AG08395 (cell line): Measurements from ENCODE around the gene SDK1.

ENCODE experiments used
- DNase-seq: peaks from one replicate; pipeline ENCODE4 v3.0.0; 2012; ENCODE audit warnings: mixed read lengths, low spot score

The SDK1 gene

GRCh38 chr7:4177001-4177400 lies 875.9 kb downstream of the SDK1 start:
- DNase-seq, result no peak

GRCh38 chr7:4178416-4178815 lies 877.4 kb downstream of the SDK1 start:
- no peak for DNase-seq

DNA sequence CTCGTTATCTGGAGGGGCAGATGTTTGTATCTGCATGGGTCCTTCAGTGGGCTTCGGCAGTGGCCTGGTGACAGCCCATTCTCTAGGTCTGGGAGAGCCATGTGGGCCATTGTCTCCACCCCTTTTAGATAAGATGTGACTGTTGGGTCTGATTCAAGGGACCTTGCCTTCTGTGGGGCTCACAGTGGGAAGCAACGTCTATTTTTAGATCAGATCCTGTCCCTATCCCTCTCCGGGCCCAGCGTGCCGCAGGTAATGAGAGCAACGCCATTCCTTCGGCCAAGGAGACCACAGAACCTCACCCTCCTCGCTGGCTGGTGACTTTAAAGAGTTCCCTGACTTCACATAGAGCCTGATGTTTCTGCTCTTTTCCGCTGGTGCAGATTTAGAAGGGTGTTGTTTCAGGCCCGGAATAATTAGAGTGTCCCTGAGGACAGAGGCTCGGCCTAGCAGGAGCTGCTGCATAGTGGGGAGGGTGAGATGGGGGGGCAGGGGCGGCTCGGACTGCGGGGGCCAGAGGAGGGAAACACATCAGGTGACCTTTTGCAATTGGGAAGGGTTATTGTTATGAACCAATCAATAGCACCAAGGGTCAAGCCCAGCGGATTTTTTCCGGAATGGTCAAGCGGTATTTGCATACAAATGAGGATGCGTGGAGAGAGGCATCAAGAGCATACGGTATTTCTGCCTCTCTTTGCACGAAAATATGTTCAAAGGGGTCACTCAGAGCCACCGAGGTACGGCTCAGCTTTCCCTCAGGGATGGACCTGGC lies 878.0 kb downstream of the SDK1 start:
- no peak for DNase-seq

DNA sequence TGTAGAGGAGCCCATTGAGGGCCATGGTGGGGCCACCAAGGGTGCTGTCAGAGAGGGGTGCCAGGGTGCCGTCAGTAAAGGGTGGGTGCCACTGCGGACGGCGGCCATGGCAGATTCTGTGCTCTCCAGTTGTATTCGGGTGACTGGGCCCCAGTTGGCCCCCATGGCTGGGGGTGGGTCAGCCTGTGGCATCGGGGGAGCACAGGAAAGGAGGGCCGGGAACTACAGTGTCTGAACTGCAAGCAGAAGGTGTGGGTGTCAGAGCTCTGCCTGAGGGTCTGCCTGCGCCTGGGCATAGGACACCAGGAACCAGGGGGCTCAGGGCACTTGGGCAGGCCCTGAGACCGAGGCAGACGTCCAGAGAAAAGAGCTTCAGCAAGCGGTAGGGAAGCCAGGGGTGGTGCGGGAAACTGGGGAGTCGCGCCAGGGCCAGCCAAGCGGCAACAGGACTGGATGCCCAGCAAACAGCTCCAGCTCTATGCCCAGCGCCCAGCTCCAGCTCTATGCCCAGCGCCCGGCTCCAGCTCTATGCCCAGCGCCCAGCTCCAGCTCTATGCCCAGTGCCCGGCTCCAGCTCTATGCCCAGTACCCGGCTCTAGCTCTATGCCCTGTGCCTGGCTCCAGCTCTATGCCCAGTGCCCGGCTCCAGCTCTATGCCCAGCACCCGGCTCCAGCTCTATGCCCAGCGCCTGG lies 878.8 kb downstream of the SDK1 start:
- no peak for DNase-seq

DNA sequence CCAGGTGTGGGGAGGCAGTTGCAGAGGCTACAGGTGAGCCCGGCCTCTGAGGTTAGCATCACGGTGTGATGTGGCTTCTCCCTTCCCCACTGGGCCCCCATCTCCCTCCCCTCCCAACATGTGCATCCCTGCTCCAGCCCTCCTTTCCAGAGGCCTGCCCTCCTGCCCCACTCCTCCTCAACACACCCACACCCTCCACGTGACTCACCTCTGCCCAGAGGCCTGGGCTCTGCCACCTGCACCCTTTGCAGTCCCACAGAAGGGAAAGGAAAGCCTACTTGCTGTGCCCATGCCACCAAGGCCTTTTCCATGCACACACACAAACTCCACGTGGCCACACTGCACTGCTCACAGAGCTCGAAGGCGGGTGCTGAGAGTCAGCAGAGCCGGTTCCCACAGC lies 880.4 kb downstream of the SDK1 start:
- no peak for DNase-seq

- DNase-seq, result no peak
These were observed 881.7 kb downstream of the SDK1 start for GRCh38 chr7:4182605-4183300.

GRCh38 chr7:4184653-4185052 lies 883.6 kb downstream of the SDK1 start:
- DNase-seq, result no peak

DNA sequence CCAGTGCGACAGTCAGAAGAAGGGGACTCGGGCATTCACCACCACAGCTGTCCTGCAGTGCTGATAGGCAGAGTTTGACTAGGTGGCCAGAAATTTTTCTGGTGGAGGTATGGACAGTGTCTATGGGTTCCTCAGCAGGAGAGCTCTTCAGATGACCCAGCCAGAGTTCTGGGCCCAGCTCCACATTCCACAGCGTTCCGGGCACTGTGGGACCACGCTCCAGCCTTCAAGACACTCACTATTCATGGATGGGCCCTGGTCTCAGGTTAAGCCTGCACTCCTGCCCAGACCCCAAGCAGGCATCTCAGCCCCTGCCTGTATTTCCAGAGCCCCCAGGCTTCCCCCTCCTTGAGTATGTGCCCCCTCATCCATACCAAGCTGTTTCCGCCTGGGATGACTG lies 884.1 kb downstream of the SDK1 start:
- DNase-seq, result no peak

- DNase-seq, result no peak
These were observed 884.9 kb downstream of the SDK1 start for GRCh38 chr7:4185721-4186512.

DNA sequence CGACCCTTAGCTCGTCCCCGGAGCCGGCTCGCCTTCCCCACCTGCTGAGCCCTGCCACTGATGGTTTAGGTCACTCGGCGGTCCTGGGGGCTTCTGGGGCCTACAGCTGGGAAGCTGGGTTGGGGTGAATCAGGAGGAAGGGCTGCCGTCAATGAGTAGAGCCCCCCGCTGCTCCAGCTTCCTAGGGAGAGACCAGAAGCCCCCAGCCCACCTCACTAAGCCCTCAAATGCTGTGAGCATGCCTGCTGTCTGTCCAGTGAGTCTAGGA lies 885.4 kb downstream of the SDK1 start:
- DNase-seq, result no peak

- no peak for DNase-seq
These were observed 887.6 kb downstream of the SDK1 start for GRCh38 chr7:4188651-4189050.

DNA sequence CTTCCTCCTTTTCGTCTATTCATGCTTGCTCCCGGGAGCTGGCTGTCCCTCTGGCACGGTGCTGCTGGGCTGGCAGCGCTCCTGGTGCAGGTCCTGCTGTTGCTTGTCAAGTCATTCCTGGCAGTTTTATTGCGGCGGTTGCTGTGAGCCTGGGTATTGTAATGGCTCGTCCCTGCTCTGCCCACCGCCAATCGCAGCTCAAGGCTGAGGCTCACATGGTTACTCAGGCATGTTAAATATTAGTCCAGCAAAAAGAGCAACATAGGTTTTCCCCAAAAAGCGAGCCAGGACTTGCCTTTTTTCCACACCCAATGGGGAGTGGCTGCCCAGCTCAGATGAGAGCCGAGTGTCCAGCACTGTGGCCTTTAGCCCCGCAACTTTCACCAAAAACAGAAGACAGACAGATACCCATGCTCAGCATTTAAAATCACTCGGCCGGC lies 888.1 kb downstream of the SDK1 start:
- no peak for DNase-seq

DNA sequence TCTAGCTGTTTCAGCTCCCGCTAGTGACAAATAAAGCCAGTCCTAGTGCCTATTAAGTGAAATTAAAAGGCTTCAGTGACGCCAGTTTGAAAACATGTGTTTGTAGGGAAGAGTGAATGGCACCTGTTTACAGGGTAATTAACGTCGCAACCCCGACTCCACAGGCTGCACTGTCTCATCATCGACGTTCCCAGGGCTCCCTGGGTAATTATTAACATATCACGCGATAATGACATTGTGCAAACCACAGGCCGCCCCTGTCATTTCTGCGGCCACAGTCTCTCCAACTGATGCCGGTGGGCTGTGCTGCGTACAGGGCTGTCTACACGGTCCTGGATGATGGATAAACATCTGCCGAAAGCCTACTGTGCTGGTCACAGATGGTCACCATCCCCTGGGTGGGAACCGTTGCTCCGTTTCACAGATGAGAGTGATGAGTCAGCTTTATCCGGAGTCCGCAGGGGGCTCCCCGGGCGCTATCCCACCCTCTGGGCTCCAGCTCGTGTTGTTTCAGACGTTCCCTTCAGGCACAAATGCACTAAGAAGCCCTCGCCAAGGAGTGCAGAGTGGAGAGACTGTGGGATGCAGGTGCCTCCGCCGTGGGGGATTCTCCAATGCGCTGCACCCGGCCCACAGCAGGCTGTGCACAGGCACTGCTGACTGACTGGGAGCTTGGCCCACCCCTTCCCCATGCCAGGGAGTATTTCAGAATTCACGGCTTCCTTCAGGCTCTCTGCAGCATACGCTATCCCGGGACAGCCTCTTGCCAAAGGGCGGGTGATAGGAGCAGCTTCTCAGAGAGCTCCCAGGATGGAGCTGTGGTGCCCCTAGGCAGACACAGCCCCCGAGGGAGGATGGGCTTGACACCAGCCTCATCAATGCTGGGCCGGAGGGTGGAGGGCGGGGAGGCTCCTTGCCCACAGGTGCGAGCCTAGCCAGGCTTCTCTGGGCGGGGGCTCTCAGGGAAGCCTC lies 889.2 kb downstream of the SDK1 start:
- DNase-seq, result no peak

DNA sequence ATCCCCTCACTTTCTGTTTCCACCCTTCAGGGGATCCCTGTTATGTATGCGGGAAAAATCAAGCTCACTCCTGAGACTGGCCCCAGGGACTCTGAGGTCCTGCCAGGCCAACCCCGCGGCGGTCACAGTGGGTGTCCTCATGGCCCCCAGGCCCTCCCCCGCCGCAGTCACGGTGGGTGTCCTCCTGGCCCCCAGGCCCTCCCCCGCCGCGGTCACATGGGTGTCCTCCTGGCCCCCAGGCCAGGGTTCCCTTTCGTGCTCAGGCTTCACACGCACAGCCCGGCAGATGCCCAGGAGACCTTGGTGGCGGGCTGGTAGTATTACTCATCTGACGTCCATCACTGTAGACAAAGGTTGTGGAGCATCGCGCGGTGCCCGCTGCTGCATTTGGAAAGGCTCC lies 890.0 kb downstream of the SDK1 start:
- DNase-seq, result no peak

GRCh38 chr7:4191525-4191924 lies 890.5 kb downstream of the SDK1 start:
- no peak for DNase-seq

DNA sequence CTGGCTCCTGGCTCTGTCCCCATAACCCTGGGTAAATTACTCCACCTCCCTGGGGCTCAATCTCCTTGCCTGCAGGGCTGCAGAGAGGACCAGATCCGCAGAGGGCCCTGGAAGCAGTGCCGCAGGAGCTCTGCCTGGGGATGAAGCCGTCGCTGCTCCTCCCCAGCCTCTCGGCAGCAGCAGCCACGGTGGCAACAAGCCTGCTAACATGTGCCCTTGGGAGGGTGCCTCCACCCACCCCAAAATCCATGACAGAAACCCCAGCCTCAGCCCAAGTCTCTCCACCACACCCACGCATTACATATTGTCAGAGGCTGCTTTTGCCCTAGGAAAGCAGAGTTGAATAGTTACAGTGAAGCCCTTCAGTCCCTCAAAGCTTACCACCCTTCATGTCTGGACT lies 894.6 kb downstream of the SDK1 start:
- DNase-seq, result no peak

GRCh38 chr7:4196121-4196819 lies 895.2 kb downstream of the SDK1 start:
- DNase-seq, result no peak

DNA sequence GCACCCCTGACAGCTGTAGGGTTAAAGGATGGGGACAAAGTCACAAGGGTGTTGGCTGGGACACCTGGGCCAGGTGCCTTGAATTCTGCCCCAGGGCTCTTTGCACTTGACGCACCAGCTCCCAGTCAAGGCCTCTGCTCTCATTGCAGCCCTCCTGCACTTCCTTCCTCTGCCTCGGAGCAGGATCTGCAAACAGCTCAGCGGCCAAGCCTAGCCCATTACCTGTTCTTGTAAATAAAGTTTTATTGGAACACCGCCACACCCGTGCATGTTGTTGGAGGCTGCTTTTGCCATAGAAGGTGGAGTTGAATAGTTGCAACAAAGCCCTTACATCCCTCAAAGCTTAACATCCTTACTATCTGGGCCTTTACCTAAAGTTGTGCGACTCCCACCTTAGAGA lies 897.2 kb downstream of the SDK1 start:
- no peak for DNase-seq

- no peak for DNase-seq
These were observed 899.6 kb downstream of the SDK1 start for GRCh38 chr7:4200546-4201094.

- no peak for DNase-seq
These were observed 900.5 kb downstream of the SDK1 start for GRCh38 chr7:4201566-4201965.
